GM23248 (cell line): ENCODE measurements around the gene DNAH14. TPM values are rescaled to one million over a fixed set of nuclear protein-coding genes. Genes with fewer than 3 reads are reported as not detected.

Source experiments
- DNase-seq: peaks from one replicate; pipeline ENCODE4 v3.0.0-alpha.2; 2015
- H2AFZ ChIP-seq: fragments of 200-600 bp; sonication (generic); 2 replicates; pipeline ENCODE4 v1.6.1; 2016; ENCODE audit warnings: antibody characterized with exemption
- H3F3A ChIP-seq: fragments of 200-600 bp; sonication (generic); 2 replicates; pipeline ENCODE4 v1.6.1; 2016; ENCODE audit warnings: mild to moderate bottlenecking, antibody characterized with exemption, mixed run types; ENCODE audit not compliant: insufficient read depth
- H3K27ac ChIP-seq: fragments of 200-600 bp; sonication (generic); 2 replicates; pipeline ENCODE4 v1.5.1; 2016; ENCODE audit warnings: mild to moderate bottlenecking
- H3K27me3 ChIP-seq: fragments of 200-600 bp; sonication (generic); replicated peaks from 2 replicates; pipeline ENCODE4 v1.6.1; 2016; ENCODE audit warnings: mild to moderate bottlenecking; ENCODE audit not compliant: insufficient read depth
- H3K36me3 ChIP-seq: fragments of 200-600 bp; sonication (generic); 2 replicates; pipeline ENCODE4 v1.6.1; 2016; ENCODE audit warnings: low read depth, mild to moderate bottlenecking
- H3K4me1 ChIP-seq: fragments of 200-600 bp; sonication (generic); 2 replicates; pipeline ENCODE4 v1.6.1; 2016; ENCODE audit warnings: mild to moderate bottlenecking; ENCODE audit not compliant: insufficient read depth
- H3K4me2 ChIP-seq: fragments of 200-600 bp; sonication (generic); one replicate; pipeline ENCODE4 v1.6.1; 2016; ENCODE audit warnings: mild to moderate bottlenecking; ENCODE audit not compliant: unreplicated experiment
- H3K4me3 ChIP-seq: fragments of 200-600 bp; sonication (generic); 2 replicates; pipeline ENCODE4 v1.5.1; 2016; ENCODE audit warnings: mild to moderate bottlenecking
- H3K79me2 ChIP-seq: fragments of 200-600 bp; sonication (generic); 2 replicates; pipeline ENCODE4 v1.6.1; 2016; ENCODE audit warnings: mild to moderate bottlenecking; ENCODE audit not compliant: insufficient read depth
- H3K9ac ChIP-seq: fragments of 200-600 bp; sonication (generic); 2 replicates; pipeline ENCODE4 v1.6.1; 2016; ENCODE audit warnings: mild to moderate bottlenecking
- H3K9me2 ChIP-seq: fragments of 200-600 bp; sonication (generic); 2 replicates; pipeline ENCODE4 v1.6.1; 2016; ENCODE audit warnings: mixed run types, mild to moderate bottlenecking, moderate library complexity; ENCODE audit not compliant: insufficient read depth
- H3K9me3 ChIP-seq: fragments of 200-600 bp; sonication (generic); one replicate; pipeline ENCODE4 v1.6.1; 2017; ENCODE audit warnings: low read depth
- H4K20me1 ChIP-seq: fragments of 200-600 bp; sonication (generic); 2 replicates; pipeline ENCODE4 v1.6.0; 2016; ENCODE audit not compliant: insufficient read depth
- EZH2 ChIP-seq: fragments of 200-600 bp; sonication (generic); IDR thresholded peaks from 2 replicates; pipeline ENCODE4 v1.6.1; 2018; ENCODE audit warnings: antibody characterized with exemption, mild to moderate bottlenecking; ENCODE audit not compliant: insufficient read depth, poor library complexity, severe bottlenecking
- EZH2phosphoT487 ChIP-seq: fragments of 200-600 bp; sonication (generic); IDR thresholded peaks from 2 replicates; pipeline ENCODE4 v1.6.1; 2018; ENCODE audit warnings: antibody characterized with exemption, moderate library complexity, mild to moderate bottlenecking, low read depth; ENCODE audit not compliant: insufficient read depth
- WGBS, 2 experiments: methylation state at CpG; one replicate each; pipeline ENCODE4 v1.1.6; 2015 to 2017; ENCODE audit warnings: low lambda C conversion rate in 2 of 2, low coverage in 1 of 2; ENCODE audit errors: missing lambda C conversion rate in 2 of 2; 5-methylcytosine and 5-hydroxymethylcytosine counted together
- in situ Hi-C: fragments of 300-500 bp; cut with MboI; formaldehyde crosslinking; loops from 2 replicates; pipeline ENCODE4 v1.15.0; 2020
- polyA plus RNA-seq: library from polyadenylated mRNA; unstranded; fragments of >200 nt; fragmentation: Nextera tagmentation; extraction: Ambion mirVana; gene quantifications from 2 replicates; pipeline ENCODE4 v1.2.1, GENCODE V29; 2016
- total RNA-seq: library from RNA; depleted of rRNA; stranded (reverse); fragments of >200 nt; shearing (Covaris generic); gene quantifications from 2 replicates; pipeline ENCODE4 v1.2.3, GENCODE V29; 2014

Gene DNAH14
- total and polyA plus RNA-seq, 2 experiments from 2014 or later: 9.9 to 20.8 TPM

- Histone ChIP-seq H3K36me3 (no peaks in the 10 kb centered on the region), H3K4me2 (peak overlapping the region; percentile 87), H3K9me3 (no peaks in the 10 kb centered on the region), H3K27ac (peak overlapping the region; percentile 36), H3K79me2 (peaks cover 38% of the 10 kb centered on the region), H3K4me3 (peak overlapping the region; percentile 75), H3F3A (peaks cover 29% of the 10 kb centered on the region; the same call in 1 of the 2 replicates), H3K4me1 (peaks cover 28% of the 10 kb centered on the region), H3K27me3 (no peaks in the 10 kb centered on the region), H3K9ac (peak overlapping the region; percentile 72), H2AFZ (peak overlapping the region; percentile 87), H4K20me1 (no peaks in the 10 kb centered on the region), H3K9me2 (no peaks in the 10 kb centered on the region)
- peak; percentile 7 for DNase-seq
- no peak for TF ChIP-seq EZH2phosphoT487
- TF ChIP-seq EZH2: no peak
- in situ Hi-C loops: no loop called here
- WGBS, 2 experiments: 7 to 10% methylated on average over 7 of the region's 7 CpGs
Measured at GRCh38 chr1:225428881-225429455, 499.5 kb downstream of the DNAH14 start.

- no peak for DNase-seq
- no peak overlapping the region for H2AFZ ChIP-seq
Measured at GRCh38 chr1:225430301-225430700, 500.8 kb downstream of the DNAH14 start.

GRCh38 chr1:225431081-225431863, 501.8 kb downstream of the DNAH14 start:
- Histone ChIP-seq H3F3A (0 out of 2 replicates have a peak, but pooled peaks cover 7% of the 10 kb centered on the region), H3K9me3 (no peaks in the 10 kb centered on the region), H3K36me3 (no peaks in the 10 kb centered on the region), H3K9ac (no peak overlapping the region), H4K20me1 (no peaks in the 10 kb centered on the region), H3K27ac (no peak overlapping the region), H3K27me3 (no peaks in the 10 kb centered on the region), H2AFZ (no peak overlapping the region), H3K4me1 (peaks cover 5% of the 10 kb centered on the region; the same call in 1 of the 2 replicates), H3K4me3 (no peak overlapping the region), H3K79me2 (peaks cover 14% of the 10 kb centered on the region), H3K4me2 (no peak overlapping the region), H3K9me2 (no peaks in the 10 kb centered on the region)
- TF ChIP-seq EZH2phosphoT487 (no peak), EZH2 (no peak)
- in situ Hi-C loops: no loop called here
- no peak for DNase-seq
- WGBS, 2 experiments: 90 to 92% methylated on average over 32 to 36 of the region's 36 CpGs

More at GRCh38 chr1:225430301-225430700, 500.8 kb downstream of the DNAH14 start:
- peaks cover 14% of the 10 kb centered on the region for H3K4me1 ChIP-seq
- no peak overlapping the region for H3K4me3 ChIP-seq
- no peaks in the 10 kb centered on the region for H3K9me3 ChIP-seq
- 90 to 91% methylated on average over 7 of the region's 7 CpGs for WGBS, 2 experiments
- in situ Hi-C loops: no loop called here
- no peaks in the 10 kb centered on the region for H3K36me3 ChIP-seq
- H3K9me2 ChIP-seq: no peaks in the 10 kb centered on the region
- peaks cover 17% of the 10 kb centered on the region; the same call in 1 of the 2 replicates for H3F3A ChIP-seq
- H3K27me3 ChIP-seq: no peaks in the 10 kb centered on the region
- no peak overlapping the region for H3K9ac ChIP-seq
- no peaks in the 10 kb centered on the region for H4K20me1 ChIP-seq
- TF ChIP-seq EZH2phosphoT487 (no peak), EZH2 (no peak)
- H3K79me2 ChIP-seq: peaks cover 24% of the 10 kb centered on the region
- no peak overlapping the region for H3K4me2 ChIP-seq
- H3K27ac ChIP-seq: no peak overlapping the region

- Histone ChIP-seq H3K27me3 (no peaks in the 10 kb centered on the region), H3K9me3 (no peaks in the 10 kb centered on the region), H3K9ac (no peak overlapping the region), H3F3A (0 out of 2 replicates have a peak, but pooled peaks cover 2% of the 10 kb centered on the region), H3K36me3 (no peaks in the 10 kb centered on the region), H3K79me2 (no peaks in the 10 kb centered on the region), H3K9me2 (no peaks in the 10 kb centered on the region), H3K4me1 (no peaks in the 10 kb centered on the region), H3K4me3 (no peak overlapping the region), H3K27ac (no peak overlapping the region), H2AFZ (no peak overlapping the region), H4K20me1 (no peaks in the 10 kb centered on the region), H3K4me2 (no peak overlapping the region)
- no peak for TF ChIP-seq EZH2
- no peak for DNase-seq
- in situ Hi-C loops: no loop called here
- WGBS, 2 experiments: 88 to 89% methylated on average over 5 of the region's 5 CpGs
Measured at GRCh38 chr1:225434046-225434445, 504.6 kb downstream of the DNAH14 start.
